ENCODE measurements around the gene WNT9B.
A peak's percentile ranks its signal among the peaks of the same experiment; 100 is the strongest.

DNA sequence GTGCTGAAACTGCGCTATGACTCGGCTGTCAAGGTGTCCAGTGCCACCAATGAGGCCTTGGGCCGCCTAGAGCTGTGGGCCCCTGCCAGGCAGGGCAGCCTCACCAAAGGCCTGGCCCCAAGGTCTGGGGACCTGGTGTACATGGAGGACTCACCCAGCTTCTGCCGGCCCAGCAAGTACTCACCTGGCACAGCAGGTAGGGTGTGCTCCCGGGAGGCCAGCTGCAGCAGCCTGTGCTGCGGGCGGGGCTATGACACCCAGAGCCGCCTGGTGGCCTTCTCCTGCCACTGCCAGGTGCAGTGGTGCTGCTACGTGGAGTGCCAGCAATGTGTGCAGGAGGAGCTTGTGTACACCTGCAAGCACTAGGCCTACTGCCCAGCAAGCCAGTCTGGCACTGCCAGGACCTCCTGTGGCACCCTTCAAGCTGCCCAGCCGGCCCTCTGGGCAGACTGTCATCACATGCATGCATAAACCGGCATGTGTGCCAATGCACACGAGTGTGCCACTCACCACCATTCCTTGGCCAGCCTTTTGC lies 25.0 kb downstream of the WNT9B start:
- TF ChIP-seq, protein P1, sequence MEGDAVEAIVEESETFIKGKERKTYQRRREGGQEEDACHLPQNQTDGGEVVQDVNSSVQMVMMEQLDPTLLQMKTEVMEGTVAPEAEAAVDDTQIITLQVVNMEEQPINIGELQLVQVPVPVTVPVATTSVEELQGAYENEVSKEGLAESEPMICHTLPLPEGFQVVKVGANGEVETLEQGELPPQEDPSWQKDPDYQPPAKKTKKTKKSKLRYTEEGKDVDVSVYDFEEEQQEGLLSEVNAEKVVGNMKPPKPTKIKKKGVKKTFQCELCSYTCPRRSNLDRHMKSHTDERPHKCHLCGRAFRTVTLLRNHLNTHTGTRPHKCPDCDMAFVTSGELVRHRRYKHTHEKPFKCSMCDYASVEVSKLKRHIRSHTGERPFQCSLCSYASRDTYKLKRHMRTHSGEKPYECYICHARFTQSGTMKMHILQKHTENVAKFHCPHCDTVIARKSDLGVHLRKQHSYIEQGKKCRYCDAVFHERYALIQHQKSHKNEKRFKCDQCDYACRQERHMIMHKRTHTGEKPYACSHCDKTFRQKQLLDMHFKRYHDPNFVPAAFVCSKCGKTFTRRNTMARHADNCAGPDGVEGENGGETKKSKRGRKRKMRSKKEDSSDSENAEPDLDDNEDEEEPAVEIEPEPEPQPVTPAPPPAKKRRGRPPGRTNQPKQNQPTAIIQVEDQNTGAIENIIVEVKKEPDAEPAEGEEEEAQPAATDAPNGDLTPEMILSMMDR (IDR thresholded peaks at IDR 0.05) = peak; percentile 45 to 82 (median 66)
- TF ChIP-seq POLR2AphosphoS5 (IDR thresholded peaks at IDR 0.05) (no peak), EP300 (IDR thresholded peaks at IDR 0.05; ENCODE audit: low read depth) (no peak)
